Keratinocyte (primary cell): Measurements from ENCODE around the gene TTC3.

Experiments
- EZH2 ChIP-seq: IDR thresholded peaks from one replicate; pipeline ENCODE4 v1.6.1; 2012; ENCODE audit warnings: inconsistent platforms, mild to moderate bottlenecking, low read length, moderate library complexity
- TF ChIP-seq, protein P1 (sequence below), 3 experiments: IDR thresholded peaks in 1 of 3; conservative IDR thresholded peaks in 1 of 3; optimal IDR thresholded peaks in 1 of 3; 2 replicates in 2 of 3; 3 replicates in 1 of 3; pipeline versions ENCODE3 to v1.5.1; 2011; ENCODE audit warnings: low read length in 3 of 3, mild to moderate bottlenecking in 3 of 3, moderate library complexity in 2 of 3, control low read depth in 1 of 3, inconsistent platforms in 1 of 3; ENCODE audit not compliant: insufficient read depth in 2 of 3; ENCODE audit errors: extremely low read depth in 1 of 3

GRCh38 chr21:37047079-37047478, 26.0 kb upstream of the TTC3 start:
- TF ChIP-seq, protein P1, sequence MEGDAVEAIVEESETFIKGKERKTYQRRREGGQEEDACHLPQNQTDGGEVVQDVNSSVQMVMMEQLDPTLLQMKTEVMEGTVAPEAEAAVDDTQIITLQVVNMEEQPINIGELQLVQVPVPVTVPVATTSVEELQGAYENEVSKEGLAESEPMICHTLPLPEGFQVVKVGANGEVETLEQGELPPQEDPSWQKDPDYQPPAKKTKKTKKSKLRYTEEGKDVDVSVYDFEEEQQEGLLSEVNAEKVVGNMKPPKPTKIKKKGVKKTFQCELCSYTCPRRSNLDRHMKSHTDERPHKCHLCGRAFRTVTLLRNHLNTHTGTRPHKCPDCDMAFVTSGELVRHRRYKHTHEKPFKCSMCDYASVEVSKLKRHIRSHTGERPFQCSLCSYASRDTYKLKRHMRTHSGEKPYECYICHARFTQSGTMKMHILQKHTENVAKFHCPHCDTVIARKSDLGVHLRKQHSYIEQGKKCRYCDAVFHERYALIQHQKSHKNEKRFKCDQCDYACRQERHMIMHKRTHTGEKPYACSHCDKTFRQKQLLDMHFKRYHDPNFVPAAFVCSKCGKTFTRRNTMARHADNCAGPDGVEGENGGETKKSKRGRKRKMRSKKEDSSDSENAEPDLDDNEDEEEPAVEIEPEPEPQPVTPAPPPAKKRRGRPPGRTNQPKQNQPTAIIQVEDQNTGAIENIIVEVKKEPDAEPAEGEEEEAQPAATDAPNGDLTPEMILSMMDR (optimal IDR thresholded peaks at IDR 0.05 in 1 of 3, IDR thresholded peaks at IDR 0.05 in 1 of 3, conservative IDR thresholded peaks at IDR 0.05 in 1 of 3; ENCODE audit: extremely low read depth in 1 of 3, insufficient read depth in 2 of 3, low read length in 3 of 3) = no peak
- no peak for TF ChIP-seq EZH2
